ENCODE data around the gene MED13L.
"Not testable (repeated sequence)": the region's sequence is repeated elsewhere in the genome, so short reads cannot be mapped to it uniquely, and the experiment has no call there.

GRCh38 chr12:116131987-116132386 lies 145.5 kb downstream of the MED13L start:
- TF ChIP-seq CTCF (conservative IDR thresholded peaks at IDR 0.05; ENCODE audit: low read length); EZH2phosphoT487 (IDR thresholded peaks at IDR 0.05; ENCODE audit: borderline replicate concordance, low read depth, low read length): not testable (repeated sequence)

All from OCI-LY7 (cell line).